Muscle layer of duodenum (tissue), 2 donors: Measurements from ENCODE around the gene DISC1.
"Not testable (repeated sequence)": the region's sequence is repeated elsewhere in the genome, so short reads cannot be mapped to it uniquely, and the experiment has no call there.

Experiments used
- H3K27ac ChIP-seq: one replicate; pipeline ENCODE4 v1.7.0; 2013; ENCODE audit warnings: mild to moderate bottlenecking, low read length
- H3K27me3 ChIP-seq: one replicate; pipeline ENCODE4 v1.7.0; 2013; ENCODE audit warnings: low read depth, mild to moderate bottlenecking, control low read depth, low read length
- H3K36me3 ChIP-seq, 2 donors: one replicate each; pipeline ENCODE4 v1.7.0; 2013; ENCODE audit warnings: low read length in 2 of 2, control low read depth in 1 of 2, mild to moderate bottlenecking in 1 of 2; ENCODE audit not compliant: insufficient read depth in 2 of 2, control insufficient read depth in 1 of 2
- H3K4me1 ChIP-seq, 2 donors: one replicate each; pipeline ENCODE4 v1.7.0; 2013; ENCODE audit warnings: low read length in 2 of 2, mild to moderate bottlenecking in 2 of 2, control low read depth in 1 of 2, moderate library complexity in 1 of 2; ENCODE audit not compliant: insufficient read depth in 2 of 2, control insufficient read depth in 1 of 2
- H3K4me3 ChIP-seq, 2 donors: one replicate each; pipeline ENCODE4 v1.7.0; 2013; ENCODE audit warnings: low read length in 2 of 2, low read depth in 1 of 2, mild to moderate bottlenecking in 1 of 2
- H3K9me3 ChIP-seq, 2 donors: one replicate each; pipeline ENCODE4 v1.7.0; 2013; ENCODE audit warnings: low read length in 2 of 2, control low read depth in 1 of 2, mild to moderate bottlenecking in 1 of 2; ENCODE audit not compliant: control insufficient read depth in 1 of 2
- donor health status: healthy.

DISC1 gene

DNA sequence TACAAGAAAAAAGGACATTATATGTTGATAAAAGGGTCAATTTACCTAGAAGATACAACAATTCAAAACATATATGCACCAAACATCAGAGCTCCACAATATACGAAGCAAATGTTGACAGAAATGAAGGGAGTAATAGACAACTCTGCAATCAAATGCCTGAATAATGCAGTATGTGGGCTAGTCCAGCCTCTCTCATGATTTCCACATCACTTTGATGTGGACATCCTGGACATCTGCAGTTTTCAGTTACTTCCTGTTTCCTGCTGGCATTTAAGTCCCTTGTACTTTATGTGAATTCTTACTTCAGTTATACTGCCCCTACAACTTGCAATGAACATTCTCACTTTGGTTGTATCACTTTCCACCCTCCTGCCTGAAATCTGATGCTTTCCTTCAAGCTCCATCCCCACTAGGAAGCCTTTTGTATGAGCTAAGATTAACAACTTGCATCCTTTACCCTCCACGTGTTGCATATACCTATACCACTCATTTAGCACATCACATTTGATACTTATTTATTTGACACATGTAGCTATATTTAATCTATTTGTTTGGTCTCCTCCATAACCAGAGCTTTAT lies 36.7 kb downstream of the DISC1 start:
- no peaks in the 10 kb centered on the region for H3K27me3 ChIP-seq
- H3K4me1 ChIP-seq, result no peaks in the 10 kb centered on the region
- H3K9me3 ChIP-seq, result peaks cover 5 to 6% of the 10 kb centered on the region in 2 donors
- no peak overlapping the region for H3K4me3 ChIP-seq
- no peak overlapping the region for H3K27ac ChIP-seq
- H3K36me3 ChIP-seq, result no peaks in the 10 kb centered on the region

DNA sequence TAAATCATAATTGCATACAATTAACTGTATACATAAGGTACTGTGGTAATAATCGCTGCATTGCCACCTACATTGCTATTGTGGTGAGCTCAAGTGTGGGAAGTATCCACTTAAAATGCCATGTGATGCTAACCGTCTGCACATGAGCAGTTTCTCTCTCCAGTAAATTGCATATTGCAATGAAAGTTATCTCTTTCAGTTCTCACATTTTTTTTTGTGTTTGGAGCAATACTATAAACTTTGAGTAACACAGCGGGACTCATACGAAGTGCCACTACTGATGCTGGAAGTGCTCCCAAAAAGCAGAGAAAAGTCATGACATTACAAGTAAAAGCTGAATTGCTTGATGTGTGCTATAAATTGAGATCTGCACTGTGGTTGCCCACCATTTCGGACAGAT lies 38.5 kb downstream of the DISC1 start:
- H3K4me1 ChIP-seq, result no peaks in the 10 kb centered on the region

DNA sequence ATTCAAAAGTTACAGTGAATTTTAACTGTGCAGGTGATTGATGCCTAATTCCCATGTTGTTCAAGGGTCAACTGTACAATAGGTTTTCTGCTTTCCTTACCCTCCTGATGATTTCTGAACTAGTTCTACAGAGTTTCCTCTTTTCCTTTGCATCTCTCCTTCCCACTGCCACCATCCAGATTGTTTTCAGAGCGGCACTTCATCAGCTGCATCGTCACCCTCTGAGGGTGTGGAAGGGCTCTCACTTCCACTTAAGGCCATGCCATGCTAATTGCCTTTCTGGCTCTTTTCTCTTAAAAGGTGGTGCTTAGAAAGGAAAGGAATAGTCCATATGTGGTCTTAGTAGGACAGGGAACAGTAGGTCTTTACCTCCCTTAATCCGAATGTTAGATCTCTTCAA lies 39.1 kb downstream of the DISC1 start:
- Histone ChIP-seq H3K36me3 (no peaks in the 10 kb centered on the region), H3K27ac (no peak overlapping the region), H3K4me1 (no peaks in the 10 kb centered on the region), H3K9me3 (peaks cover 5 to 6% of the 10 kb centered on the region in 2 donors), H3K27me3 (no peaks in the 10 kb centered on the region), H3K4me3 (no peak overlapping the region)

More for the DNA sequence above, 38.5 kb downstream of the DISC1 start:
- Histone ChIP-seq H3K27me3 (no peaks in the 10 kb centered on the region), H3K4me3 (no peak overlapping the region), H3K27ac (no peak overlapping the region), H3K9me3 (peaks cover 5 to 6% of the 10 kb centered on the region in 2 donors), H3K36me3 (no peaks in the 10 kb centered on the region)

DNA sequence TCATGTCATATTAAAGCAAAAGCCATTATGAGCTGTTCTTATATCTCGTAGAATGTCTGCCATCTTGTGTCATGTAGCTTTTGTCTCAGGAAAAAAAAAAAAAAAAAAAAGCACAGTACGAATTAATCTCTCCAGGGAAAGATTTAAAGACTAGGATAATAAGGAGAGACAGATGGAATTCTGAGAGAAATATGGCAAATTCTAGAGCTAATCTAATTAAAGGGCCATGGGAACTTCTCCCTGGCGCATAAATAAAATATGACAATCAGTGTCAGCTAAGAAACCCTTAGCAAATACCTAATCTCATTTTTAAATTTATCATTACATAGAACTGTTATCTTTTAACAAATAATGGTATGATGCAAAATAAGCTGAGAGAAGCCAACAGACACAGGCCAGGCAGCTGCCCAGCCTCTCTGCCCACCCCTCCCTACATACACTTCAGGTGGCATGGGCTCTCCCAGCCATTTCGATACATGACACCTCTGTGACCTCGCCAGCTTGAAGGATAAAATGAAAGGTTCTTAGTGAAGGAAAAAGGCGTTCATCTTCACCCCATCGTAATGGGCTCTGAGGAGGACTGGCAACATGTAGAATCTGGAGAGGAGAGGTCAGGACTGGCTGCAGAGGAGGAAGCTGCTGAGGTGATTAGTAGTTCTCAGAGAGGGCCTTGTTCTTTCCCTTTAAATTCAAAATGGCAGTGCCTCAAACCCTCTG lies 39.8 kb downstream of the DISC1 start:
- H3K36me3 ChIP-seq, result no peaks in the 10 kb centered on the region
- H3K27me3 ChIP-seq, result no peaks in the 10 kb centered on the region
- H3K4me3 ChIP-seq, result no peak overlapping the region
- peaks cover 6 to 7% of the 10 kb centered on the region in 2 donors for H3K9me3 ChIP-seq
- H3K4me1 ChIP-seq, result no peaks in the 10 kb centered on the region
- no peak overlapping the region for H3K27ac ChIP-seq

DNA sequence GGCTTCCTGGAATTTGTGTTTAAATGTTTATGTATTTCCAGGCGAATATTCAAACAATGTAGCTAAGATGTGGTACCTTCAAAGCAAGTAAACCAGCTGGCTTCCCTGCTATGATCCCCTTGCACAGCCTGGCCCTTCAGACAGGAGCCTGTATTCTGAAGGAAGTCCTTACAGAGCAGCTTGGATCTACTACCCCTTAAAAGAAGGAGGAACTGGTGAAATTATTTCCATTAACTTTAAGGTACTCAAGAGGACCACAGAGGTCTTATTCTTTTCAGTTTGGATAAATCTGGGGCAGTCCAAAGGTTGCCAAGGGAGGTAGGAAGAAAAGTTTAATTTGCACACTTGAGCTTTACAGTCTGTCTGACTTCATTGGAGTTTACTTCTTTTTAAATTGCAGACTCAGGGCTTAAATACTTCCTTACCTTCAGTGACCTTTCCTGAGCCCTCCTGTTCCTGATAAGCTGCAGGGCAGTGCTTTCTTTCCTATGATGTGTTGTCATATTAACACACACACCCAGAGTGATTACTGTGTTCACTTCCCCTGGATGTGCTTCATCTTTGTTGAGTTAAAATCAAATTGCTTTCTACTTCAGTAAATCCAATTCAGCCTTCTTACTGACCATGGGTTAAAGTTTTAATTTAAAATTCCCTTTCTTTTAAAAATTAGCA lies 40.5 kb downstream of the DISC1 start:
- H3K27ac ChIP-seq, result no peak overlapping the region
- H3K27me3 ChIP-seq, result no peaks in the 10 kb centered on the region
- H3K4me3 ChIP-seq, result no peak overlapping the region
- no peaks in the 10 kb centered on the region for H3K4me1 ChIP-seq
- peaks cover 6 to 7% of the 10 kb centered on the region in 2 donors for H3K9me3 ChIP-seq
- H3K36me3 ChIP-seq, result no peaks in the 10 kb centered on the region

DNA sequence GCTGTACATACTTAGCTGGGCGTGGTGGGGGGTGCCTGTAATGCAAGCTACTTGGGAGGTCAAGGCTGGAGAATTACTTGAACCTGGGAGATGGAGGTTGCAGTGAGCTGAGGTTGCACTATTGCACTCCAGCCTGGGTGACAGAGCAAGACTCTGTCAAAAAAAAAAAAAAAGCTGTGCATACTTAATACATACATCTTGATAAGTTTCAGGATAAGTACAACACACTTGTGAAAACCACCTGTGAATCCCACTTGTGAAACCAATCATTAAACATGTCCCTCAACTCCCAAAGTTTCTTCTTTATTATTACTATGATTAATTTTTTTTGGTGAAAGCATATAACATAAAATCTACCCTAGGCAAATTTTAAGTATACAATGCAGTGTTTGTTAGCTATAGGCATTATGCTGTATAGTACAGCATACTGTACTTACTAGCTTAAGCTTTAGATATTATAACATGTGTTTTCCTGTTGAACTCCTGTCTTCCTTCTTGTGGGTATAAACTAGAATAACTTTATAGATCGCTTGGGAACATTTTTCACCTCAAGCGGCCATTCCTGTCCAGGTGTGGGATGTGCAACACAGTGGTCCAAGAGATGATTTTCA lies 41.4 kb downstream of the DISC1 start:
- no peaks in the 10 kb centered on the region for H3K4me1 ChIP-seq
- peaks cover 5 to 7% of the 10 kb centered on the region in 2 donors for H3K9me3 ChIP-seq
- H3K4me3 ChIP-seq, result no peak overlapping the region
- no peaks in the 10 kb centered on the region for H3K36me3 ChIP-seq
- no peaks in the 10 kb centered on the region for H3K27me3 ChIP-seq
- H3K27ac ChIP-seq, result no peak overlapping the region

DNA sequence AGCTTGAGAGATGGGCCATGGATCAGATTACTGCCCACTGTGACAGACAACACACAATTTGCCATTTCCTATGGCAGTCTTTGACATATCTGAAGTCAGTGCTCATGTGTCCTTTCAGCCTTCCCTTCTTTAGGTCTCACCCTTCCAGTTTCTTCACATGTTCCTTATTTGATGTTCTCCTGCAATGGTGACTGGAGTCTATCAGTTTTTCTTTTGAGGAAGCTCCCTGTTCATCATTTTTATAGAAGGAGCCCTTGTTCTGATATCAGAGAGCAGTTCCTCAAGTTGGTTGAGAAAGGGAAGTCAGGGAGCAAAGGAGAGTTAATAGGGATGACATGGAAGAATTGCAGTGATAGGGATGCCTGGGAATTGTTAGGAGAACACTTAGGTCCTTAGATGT lies 42.2 kb downstream of the DISC1 start:
- no peak overlapping the region for H3K27ac ChIP-seq

DNA sequence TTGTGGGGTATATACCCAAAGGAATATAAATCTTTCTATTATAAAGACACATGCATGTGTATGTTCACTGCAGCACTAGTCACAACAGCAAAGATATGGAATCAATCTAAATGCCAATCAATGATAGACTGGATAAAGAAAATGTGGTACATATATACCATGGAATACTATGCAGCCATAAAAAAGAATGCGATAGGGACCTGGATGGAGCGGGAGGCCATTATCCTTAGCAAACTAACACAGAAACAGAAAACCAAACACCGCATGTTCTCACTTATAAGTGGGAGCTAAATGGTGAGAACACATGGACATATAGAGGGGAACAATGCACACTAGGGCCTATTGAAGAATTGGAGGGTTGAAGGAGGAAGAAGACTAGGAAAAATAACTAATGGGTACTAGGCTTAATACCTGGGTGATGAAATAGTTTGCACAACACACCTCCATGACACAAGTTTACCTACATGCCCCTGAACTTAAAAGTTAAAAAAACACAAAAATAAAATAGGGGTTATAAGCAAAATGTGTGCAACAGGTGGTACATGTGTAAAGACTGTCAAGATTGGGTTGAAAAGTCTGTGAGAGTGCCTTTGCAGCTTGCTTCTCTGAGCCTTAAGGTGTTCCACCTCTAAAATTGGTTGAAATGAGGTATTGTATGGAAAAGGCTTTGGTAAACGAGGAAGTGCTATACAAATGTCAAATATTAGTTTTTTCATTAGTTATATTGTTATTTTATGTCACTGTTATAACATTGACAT lies 43.5 kb downstream of the DISC1 start:
- H3K9me3 ChIP-seq, H3K27ac ChIP-seq, H3K4me3 ChIP-seq, H3K27me3 ChIP-seq, H3K4me1 ChIP-seq, H3K36me3 ChIP-seq: not testable (repeated sequence)

More for the DNA sequence above, 42.2 kb downstream of the DISC1 start:
- Histone ChIP-seq H3K9me3 (peaks cover 0 to 2% of the 10 kb centered on the region in 2 donors), H3K4me1 (no peaks in the 10 kb centered on the region), H3K4me3 (no peak overlapping the region), H3K27me3 (no peaks in the 10 kb centered on the region), H3K36me3 (no peaks in the 10 kb centered on the region)

DNA sequence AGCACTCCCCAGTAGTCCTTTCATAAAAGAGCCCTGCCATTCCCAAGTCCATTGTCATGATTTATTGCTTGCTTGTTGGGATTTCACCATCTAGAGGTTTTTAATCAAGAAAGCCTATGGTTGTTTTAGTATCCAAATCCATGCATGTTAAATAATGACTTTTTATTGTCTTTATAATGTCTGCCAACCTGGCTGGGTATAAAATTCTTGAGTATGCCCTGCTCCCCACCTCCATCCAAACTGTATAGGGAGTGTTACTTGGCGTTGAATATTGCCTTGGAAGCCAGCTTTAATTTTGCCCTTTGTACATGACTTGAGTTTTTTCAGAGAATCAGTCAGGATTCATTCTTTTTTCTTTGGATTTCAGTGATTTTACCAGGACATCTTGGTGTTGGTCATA lies 44.2 kb downstream of the DISC1 start:
- H3K4me3 ChIP-seq, result no peak overlapping the region
- no peaks in the 10 kb centered on the region for H3K4me1 ChIP-seq
- no peaks in the 10 kb centered on the region for H3K27me3 ChIP-seq
- peaks cover 0 to 2% of the 10 kb centered on the region in 2 donors for H3K9me3 ChIP-seq
- no peak overlapping the region for H3K27ac ChIP-seq
- no peaks in the 10 kb centered on the region for H3K36me3 ChIP-seq

DNA sequence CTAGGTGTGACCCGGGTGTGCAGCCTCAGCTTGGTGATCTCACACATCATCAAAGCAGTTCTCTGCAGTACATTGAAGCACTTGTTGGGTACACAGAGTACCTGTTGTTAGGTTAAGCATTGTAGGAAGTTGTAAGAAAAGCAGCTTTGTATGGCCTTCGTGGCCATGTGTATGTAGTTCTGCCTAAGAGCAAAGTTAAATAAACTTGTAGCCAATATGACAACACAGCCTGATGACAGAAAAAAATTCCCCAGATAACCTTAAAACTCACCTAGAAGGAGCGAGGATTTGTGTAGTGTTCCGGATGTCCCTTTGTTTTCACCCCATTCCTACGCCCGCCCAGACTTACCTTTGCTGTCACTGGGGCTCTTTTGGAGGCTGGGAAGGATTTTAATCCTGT lies 48.0 kb downstream of the DISC1 start:
- Histone ChIP-seq H3K27ac (no peak overlapping the region), H3K4me3 (no peak overlapping the region), H3K27me3 (no peaks in the 10 kb centered on the region), H3K4me1 (no peaks in the 10 kb centered on the region), H3K9me3 (peaks cover 0 to 2% of the 10 kb centered on the region in 2 donors), H3K36me3 (no peaks in the 10 kb centered on the region)

DNA sequence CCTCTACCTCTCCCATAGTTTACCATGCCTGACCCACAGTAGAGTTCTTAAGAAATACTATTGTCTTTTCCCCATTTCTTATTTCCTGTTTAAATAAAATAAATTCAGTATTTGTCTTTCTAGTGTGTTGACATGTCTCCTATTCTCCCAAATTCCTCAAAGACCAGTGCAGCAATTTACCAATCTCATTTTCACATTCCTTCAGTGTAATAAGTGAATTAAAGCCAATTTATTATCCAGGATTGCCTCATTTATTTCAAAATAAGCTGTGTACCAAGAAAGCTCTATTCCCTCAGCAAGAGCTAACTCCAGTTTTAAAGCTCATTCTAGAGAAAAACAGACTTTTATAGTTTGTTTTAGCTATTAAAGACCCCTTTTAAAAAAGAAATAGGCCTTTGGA lies 49.9 kb downstream of the DISC1 start:
- Histone ChIP-seq H3K4me3 (no peak overlapping the region), H3K27ac (no peak overlapping the region), H3K36me3 (no peaks in the 10 kb centered on the region), H3K27me3 (no peaks in the 10 kb centered on the region), H3K4me1 (no peaks in the 10 kb centered on the region), H3K9me3 (no peaks in the 10 kb centered on the region)
